Stimulated activated CD4-positive, alpha-beta T cell treated with anti-CD3 and anti-CD28 coated beads, Interleukin-2, amount 100 ng/mL, for 24 hours (primary cell): ENCODE measurements around the gene WDR20.
"Not testable (repeated sequence)": the region's sequence is repeated elsewhere in the genome, so short reads cannot be mapped to it uniquely, and the experiment has no call there.

ENCODE experiments used
- DNase-seq, 2 donors: peaks; one replicate each; pipeline ENCODE4 v3.0.0-alpha.2; 2020

The WDR20 gene

DNA sequence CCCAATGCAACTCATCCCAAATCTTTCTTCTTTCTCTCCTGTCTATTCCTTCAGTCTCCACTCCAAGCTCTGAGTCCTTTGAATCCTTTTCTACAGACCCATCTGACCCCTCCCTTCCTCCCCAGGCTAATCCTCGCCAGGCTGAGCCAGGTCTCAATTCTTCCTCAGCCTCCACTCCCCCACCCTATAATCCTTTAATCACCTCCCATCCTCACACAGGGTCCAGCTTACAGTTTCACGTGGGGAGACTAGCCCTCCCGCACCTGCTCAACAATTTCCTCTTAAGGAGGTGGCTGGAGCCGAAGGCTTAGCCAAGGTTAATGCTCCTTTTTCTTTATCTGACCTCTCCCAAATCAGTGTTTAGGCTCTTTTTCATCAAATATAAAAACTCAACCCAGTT, 101.5 kb downstream of the WDR20 start:
- no peak for DNase-seq

DNA sequence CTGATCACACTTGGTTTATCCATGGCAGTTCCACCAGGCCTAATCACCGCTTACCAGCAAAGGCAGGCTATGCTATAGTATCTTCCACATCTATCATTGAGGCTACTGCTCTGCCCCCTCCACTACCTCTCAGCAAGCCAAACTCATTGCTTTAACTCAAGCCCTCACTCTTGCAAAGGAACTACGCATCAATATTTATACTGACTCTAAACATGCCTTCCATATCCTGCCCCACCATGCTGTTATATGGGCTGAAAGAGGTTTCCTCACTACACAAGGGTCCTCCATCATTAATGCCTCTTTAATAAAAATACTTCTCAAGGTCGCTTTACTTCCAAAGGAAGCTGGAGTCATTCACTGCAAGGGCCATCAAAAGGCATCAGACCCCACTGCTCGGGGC, 104.1 kb downstream of the WDR20 start:
- not testable (repeated sequence) for DNase-seq

DNA sequence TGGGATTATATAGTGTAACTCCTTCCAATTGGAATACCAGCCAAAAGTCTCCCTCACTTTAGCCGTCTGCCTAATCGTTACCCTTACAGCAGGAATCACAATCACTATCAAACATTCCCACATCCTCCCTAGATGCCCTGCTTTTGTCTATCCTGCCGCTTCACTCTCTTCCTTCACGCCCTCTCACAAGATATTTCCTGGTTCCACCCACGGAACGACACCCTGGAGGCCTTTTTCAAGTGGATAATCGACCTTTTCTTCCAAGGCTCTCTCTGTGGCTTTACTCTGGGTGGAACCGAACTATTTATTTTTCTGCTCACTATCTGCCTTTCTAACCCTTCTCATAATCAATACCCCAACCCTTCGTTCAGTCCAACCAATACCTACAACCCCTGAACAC, 106.4 kb downstream of the WDR20 start:
- no peak for DNase-seq

DNA sequence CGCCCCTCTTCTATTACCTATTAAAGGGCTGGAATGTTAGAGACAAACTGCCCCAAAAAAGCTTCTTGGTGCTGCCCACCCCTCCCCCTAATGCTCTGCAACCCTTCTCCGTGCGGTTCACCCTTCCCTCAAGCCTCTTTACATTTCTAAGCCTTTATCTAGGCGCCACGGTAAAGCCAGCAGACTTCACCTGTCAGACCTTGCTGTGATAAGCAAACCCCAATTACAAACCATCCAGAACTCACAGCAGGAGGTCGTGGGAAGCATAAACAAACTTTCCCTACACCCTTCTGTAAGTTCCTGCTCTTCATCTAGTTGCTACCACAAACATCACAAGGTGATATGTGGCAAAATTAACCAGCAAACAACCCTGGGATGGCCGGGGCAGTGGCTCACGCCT, 108.4 kb downstream of the WDR20 start:
- DNase-seq: no peak

DNA sequence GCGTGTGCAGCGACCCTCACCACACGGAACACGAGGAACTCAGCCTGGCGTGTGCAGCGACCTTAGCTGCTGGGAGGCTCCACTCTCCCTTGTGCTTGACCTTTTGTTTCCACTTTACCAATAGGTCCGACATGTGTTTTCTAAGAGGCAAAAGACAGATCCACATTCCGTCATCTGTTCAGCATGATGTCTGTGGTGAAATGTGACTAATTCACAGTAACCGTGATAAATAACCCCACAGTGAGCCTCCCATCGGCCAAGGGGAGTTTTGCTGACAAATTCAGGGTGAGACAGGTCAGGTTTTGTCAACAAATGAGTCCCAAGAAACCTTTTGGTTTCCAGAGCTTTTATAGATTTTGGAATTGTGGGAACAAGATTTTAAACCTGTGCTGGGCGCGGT, 109.3 kb downstream of the WDR20 start:
- no peak for DNase-seq

DNA sequence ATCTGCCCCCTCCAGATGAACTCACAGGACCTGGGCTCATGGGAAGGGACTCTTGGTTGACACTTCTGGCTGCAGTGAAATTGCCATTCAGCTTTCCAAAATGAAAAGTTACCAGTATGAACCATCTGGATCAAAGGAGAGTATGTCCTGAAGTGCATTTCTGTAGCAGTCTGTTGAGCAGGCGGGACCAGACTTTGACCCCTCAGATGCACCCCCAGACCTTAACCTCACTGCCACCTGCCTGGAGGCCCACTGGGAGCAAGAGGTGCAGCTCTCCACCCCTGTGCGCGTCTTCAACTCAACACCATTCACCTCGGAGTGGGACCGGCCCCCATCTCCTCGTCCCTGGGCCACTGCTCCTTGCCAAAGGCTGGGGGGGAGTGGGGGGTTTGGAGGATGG, 110.3 kb downstream of the WDR20 start:
- no peak for DNase-seq

DNA sequence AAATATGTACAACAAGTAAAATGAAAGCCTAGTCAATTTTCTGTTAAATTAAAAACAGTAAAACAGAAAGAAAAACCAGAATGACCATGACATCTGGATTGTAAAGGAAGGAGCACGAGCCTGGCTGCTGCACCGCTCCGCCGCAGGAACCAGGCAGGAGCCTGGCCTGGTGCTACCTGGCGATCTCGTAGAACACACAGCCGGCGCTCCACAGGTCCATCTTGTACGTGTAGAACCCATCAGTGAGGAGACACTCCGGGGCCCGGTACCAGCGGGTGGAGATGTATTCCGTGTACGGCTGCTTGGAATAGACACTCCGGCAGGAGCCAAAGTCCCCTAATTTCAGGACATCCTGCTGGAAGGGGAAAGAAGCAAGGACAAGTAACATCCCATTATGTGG, 110.9 kb downstream of the WDR20 start:
- no peak for DNase-seq

DNA sequence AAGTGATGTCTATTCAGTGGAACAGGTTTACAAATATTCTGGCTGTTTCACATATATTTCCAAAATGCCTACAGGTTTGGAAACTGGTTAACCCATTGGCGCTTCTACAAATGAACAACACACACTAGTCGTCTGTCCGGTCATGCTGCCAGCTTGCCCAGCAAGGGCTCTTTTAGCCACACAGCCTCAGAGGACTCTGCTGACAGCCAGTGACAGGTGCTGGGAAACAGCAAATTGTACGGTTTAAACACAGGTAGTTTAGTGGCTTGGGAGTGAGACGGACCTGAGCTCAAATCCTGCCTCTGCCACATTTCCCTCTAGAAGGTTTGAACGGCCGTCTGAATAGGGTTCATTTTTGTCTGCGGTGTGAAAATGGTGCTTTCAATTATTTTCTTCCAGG, 111.5 kb downstream of the WDR20 start:
- no peak for DNase-seq

DNA sequence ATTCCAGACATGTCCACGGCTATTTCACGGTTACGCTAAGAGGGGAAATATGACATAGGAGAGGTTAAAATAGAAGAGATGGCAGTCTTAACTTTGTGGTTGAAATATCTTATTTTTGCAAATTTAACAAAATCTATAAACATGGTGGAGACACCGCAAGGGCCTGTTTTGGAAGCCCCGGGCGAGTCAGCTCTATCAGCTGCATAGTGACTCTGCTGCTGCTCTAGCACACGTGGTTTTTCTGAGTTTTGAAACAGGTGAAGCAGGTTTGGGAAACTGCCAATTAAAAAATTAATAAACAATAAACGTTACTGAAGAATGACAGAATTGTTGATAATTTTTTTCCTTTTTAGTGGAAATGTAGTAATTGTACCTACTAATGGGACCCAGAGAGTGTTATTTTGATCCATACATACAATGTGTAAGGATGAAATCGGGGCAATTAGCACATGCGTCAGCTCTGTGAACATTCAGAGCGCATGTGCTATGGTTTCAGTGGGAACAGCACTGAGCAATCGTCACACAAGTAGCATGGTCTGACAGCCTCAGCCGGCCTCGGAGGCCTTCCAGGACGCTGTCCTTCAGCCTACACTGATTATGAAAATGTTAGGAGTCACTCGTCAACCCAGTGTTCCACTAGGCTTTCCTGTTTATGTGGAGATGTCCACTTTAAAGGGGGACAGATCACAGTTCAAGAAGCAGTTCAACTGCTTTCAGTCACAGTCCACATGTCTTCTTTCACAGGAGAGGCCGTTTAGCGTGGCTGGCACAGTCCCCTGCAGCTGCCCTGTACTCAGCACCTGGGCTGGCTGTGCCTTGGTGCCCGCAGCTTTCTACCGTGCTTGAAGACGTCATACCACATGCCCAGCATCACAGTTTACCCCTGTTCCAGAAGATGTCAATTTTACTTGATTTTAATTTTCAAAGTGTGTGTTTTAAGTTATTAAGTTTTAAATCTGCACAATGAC, 113.4 kb downstream of the WDR20 start:
- DNase-seq: no peak

DNA sequence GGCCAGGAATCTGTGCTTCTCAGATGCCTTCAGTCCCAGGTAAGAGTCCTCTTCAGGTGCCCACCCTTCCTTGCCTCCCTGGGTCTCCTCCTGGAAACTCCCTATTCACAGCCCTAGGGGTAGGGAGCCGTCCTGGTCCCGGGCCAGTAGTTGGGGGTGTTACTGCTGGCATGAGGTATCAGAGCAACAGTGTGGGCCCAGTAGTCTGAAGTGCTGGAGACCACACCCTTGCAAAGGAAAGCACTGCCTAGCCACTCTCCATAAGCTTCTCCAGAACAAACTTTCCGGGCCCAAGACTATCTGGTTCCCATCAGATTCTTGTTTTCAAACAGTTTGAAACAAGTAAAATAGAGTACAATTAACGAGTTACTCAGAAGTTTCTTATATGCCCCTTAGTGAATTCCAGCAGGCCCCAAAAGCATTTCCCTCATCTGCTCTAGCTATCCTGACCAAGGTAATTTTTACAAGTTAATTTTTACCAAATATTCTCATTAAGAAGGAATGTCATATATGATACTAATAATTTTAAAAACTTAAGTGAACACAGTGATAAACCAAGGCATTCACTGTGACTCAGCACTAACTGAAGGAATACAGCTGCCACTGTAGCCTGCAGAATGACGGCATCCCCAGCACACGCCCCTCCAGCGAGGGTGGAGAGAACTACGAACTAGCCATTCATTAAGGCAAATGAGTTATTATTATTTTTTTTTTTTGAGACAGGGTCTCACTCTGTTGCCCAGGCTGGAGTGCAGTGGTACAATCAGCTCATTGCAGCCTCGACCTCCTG, 115.9 kb downstream of the WDR20 start:
- no peak for DNase-seq

DNA sequence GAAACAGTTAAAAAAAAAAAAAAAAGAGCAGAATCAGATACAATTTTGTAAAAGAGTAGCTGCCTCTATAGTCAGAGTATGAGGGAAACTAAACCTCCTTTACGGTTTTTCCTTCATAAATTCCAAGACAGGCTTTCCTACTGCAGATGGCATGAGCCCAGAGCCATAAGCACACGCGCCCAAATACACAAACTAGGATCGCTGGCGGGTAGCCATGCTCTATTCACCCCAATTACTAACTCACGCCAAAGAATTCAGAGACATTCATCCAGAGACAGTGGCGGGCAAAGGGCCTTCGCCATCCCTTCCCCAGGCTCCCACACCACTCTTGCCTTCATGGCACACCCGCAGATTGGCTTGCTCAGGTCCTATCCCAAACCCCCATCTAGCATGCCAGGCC, 117.0 kb downstream of the WDR20 start:
- DNase-seq: no peak

DNA sequence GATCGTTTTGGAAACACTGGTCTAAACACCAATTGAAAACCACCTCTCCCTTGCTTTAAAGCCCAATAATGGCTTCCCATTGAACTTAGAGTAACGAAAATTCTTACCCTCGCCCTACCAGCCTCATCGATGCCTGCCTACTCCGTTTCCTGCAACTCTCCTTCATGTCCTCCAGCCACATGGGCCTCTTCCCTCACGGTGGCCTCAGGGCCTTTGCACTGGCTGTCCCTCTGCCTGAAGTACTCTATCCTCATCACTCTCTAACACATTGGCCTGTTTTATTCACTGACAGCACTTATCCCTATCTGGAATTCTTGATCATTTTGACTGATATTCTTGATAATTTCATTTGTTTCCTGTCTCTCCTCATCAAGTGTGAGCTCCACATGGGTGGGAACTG, 118.4 kb downstream of the WDR20 start:
- no peak for DNase-seq
